Choroid plexus epithelial cell (primary cell): ENCODE results near the gene PIGW.

Experiments
- DNase-seq: peaks from one replicate; pipeline ENCODE4 v3.0.0-alpha.2; 2010; ENCODE audit warnings: low read depth
- H3K4me3 ChIP-seq: 2 replicates; pipeline ENCODE4 v1.5.1; 2011; ENCODE audit warnings: low read depth, mild to moderate bottlenecking, control low read depth, low read length, moderate library complexity
- CTCF ChIP-seq: conservative IDR thresholded peaks from 2 replicates; pipeline ENCODE4 v1.5.1; 2011; ENCODE audit warnings: low read depth, mild to moderate bottlenecking, control low read depth, inconsistent platforms, low read length, moderate library complexity

The PIGW gene

GRCh38 chr17:36534840-36535668 is at the start of gene PIGW, which contains the start of gene MYO19:
Gene PIGW, plus strand, starts transcription at chr17:36534987. Its CDS starts 2,115 bp downstream, at chr17:36537102.
Gene MYO19, minus strand, starts transcription at chr17:36534868. Its CDS starts 2,330 bp downstream, at chr17:36532538.
- peak within 1 kb of the TSS; percentile 93 for H3K4me3 ChIP-seq
- DNase-seq, result peak; percentile 90
- TF ChIP-seq CTCF, result peak; percentile 14

GRCh38 chr17:36485027-36485426 is 49.8 kb upstream of the PIGW start:
- no peak for TF ChIP-seq CTCF
- DNase-seq, result no peak
- H3K4me3 ChIP-seq, result no peak overlapping the region

GRCh38 chr17:36485805-36486203 is 49.0 kb upstream of the PIGW start:
- H3K4me3 ChIP-seq, result peak overlapping the region; percentile 89
- DNase-seq, result no peak
- TF ChIP-seq CTCF, result no peak

- TF ChIP-seq CTCF, result no peak
- peak within 1 kb of the TSS; percentile 89 for H3K4me3 ChIP-seq
- peak; percentile 97 for DNase-seq
Observed at GRCh38 chr17:36486204-36487194, 48.3 kb upstream of the PIGW start, which contains the start of gene ZNHIT3. Gene ZNHIT3, plus strand, starts transcription at chr17:36486681. Its CDS starts 19 bp downstream, at chr17:36486700.

- no peak for TF ChIP-seq CTCF
- DNase-seq, result no peak
- H3K4me3 ChIP-seq, result no peak overlapping the region
Observed at GRCh38 chr17:36493956-36494355, 40.8 kb upstream of the PIGW start.

- TF ChIP-seq CTCF, result no peak
- DNase-seq, result no peak
- H3K4me3 ChIP-seq, result no peak overlapping the region
Observed at GRCh38 chr17:36494674-36495073, 40.1 kb upstream of the PIGW start.
